ENCODE data around the gene ANAPC5.
"Not testable (repeated sequence)": the region's sequence is repeated elsewhere in the genome, so short reads cannot be mapped to it uniquely, and the experiment has no call there.

The ANAPC5 gene

GRCh38 chr12:121283841-121284240 is 68.4 kb downstream of the ANAPC5 start:
- DNase-seq: no peak

- no peak for DNase-seq
These were observed 68.8 kb downstream of the ANAPC5 start for GRCh38 chr12:121283388-121283787.

- not testable (repeated sequence) for DNase-seq
These were observed 69.3 kb downstream of the ANAPC5 start for GRCh38 chr12:121282910-121283309.

- no peak for DNase-seq
These were observed 70.0 kb downstream of the ANAPC5 start for GRCh38 chr12:121282072-121282742.

GRCh38 chr12:121281116-121281515 is 71.1 kb downstream of the ANAPC5 start:
- not testable (repeated sequence) for DNase-seq

- DNase-seq: not testable (repeated sequence)
These were observed 71.7 kb downstream of the ANAPC5 start for GRCh38 chr12:121280531-121280930.

GRCh38 chr12:121279507-121279915 is 72.7 kb downstream of the ANAPC5 start:
- DNase-seq: no peak

- DNase-seq: no peak
These were observed 73.2 kb downstream of the ANAPC5 start for GRCh38 chr12:121279071-121279375.

GRCh38 chr12:121278169-121279070 is 73.8 kb downstream of the ANAPC5 start:
- no peak for DNase-seq

GRCh38 chr12:121277374-121277759 is 74.8 kb downstream of the ANAPC5 start:
- no peak for DNase-seq

- DNase-seq: no peak
These were observed 78.0 kb downstream of the ANAPC5 start for GRCh38 chr12:121274036-121274763.

- DNase-seq: no peak
These were observed 78.8 kb downstream of the ANAPC5 start for GRCh38 chr12:121273364-121273896.

GRCh38 chr12:121267822-121268221 is 84.4 kb downstream of the ANAPC5 start:
- no peak for DNase-seq

GRCh38 chr12:121264951-121265515 is 87.2 kb downstream of the ANAPC5 start:
- no peak for DNase-seq

- no peak for DNase-seq
These were observed 88.1 kb downstream of the ANAPC5 start for GRCh38 chr12:121264135-121264534.

GRCh38 chr12:121263206-121263935 is 88.8 kb downstream of the ANAPC5 start:
- DNase-seq: no peak

GRCh38 chr12:121261398-121261797 is 90.8 kb downstream of the ANAPC5 start:
- no peak for DNase-seq

- DNase-seq: no peak
These were observed 92.1 kb downstream of the ANAPC5 start for GRCh38 chr12:121260091-121260490.

GRCh38 chr12:121259074-121259473 is 93.1 kb downstream of the ANAPC5 start:
- no peak for DNase-seq
